ENCODE data around the gene PTN.

DNA sequence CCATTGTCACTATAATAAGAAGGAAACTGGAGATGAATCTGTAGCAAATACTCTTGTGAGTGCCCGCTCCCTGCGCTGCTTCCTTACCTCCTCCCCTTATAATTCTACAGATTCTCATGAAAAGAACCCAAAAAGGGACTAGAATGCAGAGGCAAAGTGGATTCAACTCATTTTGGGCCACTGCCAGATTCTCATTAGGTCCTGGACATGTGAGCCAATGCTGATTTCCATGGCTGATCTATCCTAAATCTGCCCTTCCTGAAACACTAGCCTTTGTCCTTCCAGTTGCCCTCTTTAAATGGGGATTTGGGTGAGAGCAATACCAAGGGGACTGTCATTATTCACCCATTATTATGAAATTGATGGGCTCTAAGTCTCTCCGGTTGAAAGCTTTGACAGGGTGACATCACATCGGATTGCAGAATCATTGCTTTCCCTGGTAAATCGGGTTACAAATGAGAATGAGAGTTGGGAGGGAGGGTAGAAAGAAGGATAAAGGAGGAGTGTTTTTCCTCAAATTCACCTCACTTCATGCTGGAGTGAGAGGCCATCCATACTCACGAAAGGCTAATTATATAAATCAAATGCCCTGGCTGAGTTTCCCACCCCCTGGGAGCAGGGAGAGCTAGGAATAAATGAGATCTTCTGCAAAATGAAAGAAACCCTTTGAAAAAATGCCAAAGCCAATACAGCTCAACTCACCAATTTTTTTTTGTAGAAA lies 37.5 kb downstream of the PTN start:
- TF ChIP-seq CTCF (IDR thresholded peaks at IDR 0.05; ENCODE audit: low read length) (no peak), EZH2 (IDR thresholded peaks at IDR 0.05; ENCODE audit: borderline replicate concordance, low read length) (no peak)
